Breast epithelium (tissue), 4 donors: ENCODE results near the gene TEAD1. TPM values are rescaled to one million over a fixed set of nuclear protein-coding genes. Genes with fewer than 3 reads are reported as not detected.

Experiments used
- DNase-seq, 2 donors: peaks; one replicate each; pipeline ENCODE4 v3.0.0-alpha.2; 2019; ENCODE audit warnings: low spot score in 2 of 2
- H3K27ac ChIP-seq, 2 donors: fragments of 200-600 bp; sonication (generic) in 1 of 2; one replicate each; pipeline ENCODE4 v1.5.1; 2016 to 2019; ENCODE audit warnings: mild to moderate bottlenecking in 1 of 2
- H3K27me3 ChIP-seq, 2 donors: fragments of 200-600 bp; sonication (generic) in 1 of 2; one replicate each; pipeline versions ENCODE4 v1.5.1 to v1.6.0; 2017 to 2019; ENCODE audit warnings: control low read depth in 1 of 2, mild to moderate bottlenecking in 1 of 2
- H3K36me3 ChIP-seq: fragments of 200-600 bp; one replicate; pipeline ENCODE4 v1.5.1; 2019
- H3K4me1 ChIP-seq, 2 donors: fragments of 200-600 bp; sonication (generic); one replicate each; pipeline ENCODE4 v1.5.1; 2016 to 2019; ENCODE audit warnings: control low read depth in 1 of 2
- H3K4me3 ChIP-seq, 3 donors: fragments of 200-600 bp; sonication (generic); 1 replicate in 2 of 3; 2 replicates in 1 of 3; pipeline ENCODE4 v1.5.1; 2016 to 2019; ENCODE audit warnings: mild to moderate bottlenecking in 3 of 3, moderate library complexity in 2 of 3
- H3K9me3 ChIP-seq, 2 donors: fragments of 200-600 bp; sonication (generic) in 1 of 2; one replicate each; pipeline ENCODE4 v1.5.1; 2016 to 2019; ENCODE audit warnings: control low read depth in 1 of 2
- CTCF ChIP-seq, 3 donors: fragments of 450-650 bp; IDR thresholded peaks; one replicate each; pipeline ENCODE4 v1.5.1; 2016 to 2017; ENCODE audit warnings: antibody characterized with exemption in 3 of 3, mild to moderate bottlenecking in 3 of 3, moderate library complexity in 3 of 3
- POLR2A ChIP-seq: fragments of 450-650 bp; IDR thresholded peaks from one replicate; pipeline ENCODE4 v1.6.1; 2016; ENCODE audit warnings: antibody characterized with exemption, mild to moderate bottlenecking, moderate library complexity
- POLR2AphosphoS5 ChIP-seq, 3 donors: sonication (generic); formaldehyde crosslinking; IDR thresholded peaks; one replicate each; pipeline ENCODE4 v1.6.1; 2017; ENCODE audit warnings: antibody characterized with exemption in 3 of 3
- intact Hi-C: fragments of 100-400 bp; cut with DNase I; formaldehyde crosslinking; loops from one replicate; pipeline ENCODE4 v1.15.1; 2023; ENCODE audit warnings: low total_unique reads
- total RNA-seq, 3 donors: library from RNA; depleted of rRNA; stranded (reverse); fragments of >200 nt; gene quantifications; one replicate each; pipeline ENCODE4 v1.1.0, GENCODE V29; 2016

Gene TEAD1
- total RNA-seq, 3 donors from 2014 or later: 67.8 to 110 (median 80.1) TPM

DNA sequence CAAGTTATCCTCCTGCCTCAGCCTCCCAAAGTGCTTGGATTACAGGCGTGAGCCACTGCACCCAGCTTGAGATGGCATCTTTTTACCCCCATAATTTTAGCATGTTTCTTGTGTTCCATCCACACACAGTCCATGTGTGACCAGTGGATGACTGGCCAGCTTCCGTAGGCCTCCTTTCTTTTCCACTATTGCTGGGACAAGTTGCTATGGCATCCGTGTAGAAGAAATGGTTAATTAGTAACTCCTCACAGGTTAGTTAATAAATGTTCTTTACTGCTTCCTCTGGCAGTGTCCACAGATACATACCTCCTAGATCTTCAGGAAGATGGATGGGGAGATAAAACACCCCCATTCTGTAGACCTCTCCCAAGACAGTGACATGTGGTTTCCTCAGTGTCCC lies 180.6 kb downstream of the TEAD1 start:
- Histone ChIP-seq H3K4me3 (no peak overlapping the region), H3K4me1 (no peaks in the 10 kb centered on the region), H3K36me3 (no peaks in the 10 kb centered on the region), H3K9me3 (no peaks in the 10 kb centered on the region), H3K27ac (no peak overlapping the region), H3K27me3 (no peaks in the 10 kb centered on the region)
- no peak for TF ChIP-seq POLR2AphosphoS5 (IDR thresholded peaks at IDR 0.05)
- no peak for TF ChIP-seq POLR2A
- no peak for TF ChIP-seq CTCF (IDR thresholded peaks at IDR 0.05)
- intact Hi-C loops: no loop called here
- DNase-seq: no peak

GRCh38 chr11:12856338-12856737 lies 182.1 kb downstream of the TEAD1 start:
- no peak overlapping the region for H3K27ac ChIP-seq
- no peaks in the 10 kb centered on the region for H3K9me3 ChIP-seq
- H3K4me3 ChIP-seq: no peak overlapping the region

GRCh38 chr11:12857572-12857971 lies 183.4 kb downstream of the TEAD1 start:
- Histone ChIP-seq H3K27me3 (no peaks in the 10 kb centered on the region), H3K4me3 (no peak overlapping the region), H3K36me3 (no peaks in the 10 kb centered on the region), H3K9me3 (no peaks in the 10 kb centered on the region), H3K27ac (no peak overlapping the region), H3K4me1 (no peaks in the 10 kb centered on the region)
- TF ChIP-seq POLR2AphosphoS5 (IDR thresholded peaks at IDR 0.05): no peak
- no peak for TF ChIP-seq CTCF (IDR thresholded peaks at IDR 0.05)
- no peak for TF ChIP-seq POLR2A
- intact Hi-C loops: no loop called here
- DNase-seq: no peak

More at GRCh38 chr11:12856338-12856737, 182.1 kb downstream of the TEAD1 start:
- Histone ChIP-seq H3K36me3 (no peaks in the 10 kb centered on the region), H3K27me3 (no peaks in the 10 kb centered on the region), H3K4me1 (no peaks in the 10 kb centered on the region)
- intact Hi-C loops: no loop called here
- DNase-seq: no peak
- TF ChIP-seq CTCF (IDR thresholded peaks at IDR 0.05) (no peak), POLR2A (no peak), POLR2AphosphoS5 (IDR thresholded peaks at IDR 0.05) (no peak)

- intact Hi-C loops: no loop called here
- Histone ChIP-seq H3K9me3 (no peaks in the 10 kb centered on the region), H3K36me3 (no peaks in the 10 kb centered on the region), H3K27ac (no peak overlapping the region), H3K27me3 (no peaks in the 10 kb centered on the region), H3K4me1 (no peaks in the 10 kb centered on the region), H3K4me3 (no peak overlapping the region)
- TF ChIP-seq CTCF (IDR thresholded peaks at IDR 0.05) (no peak), POLR2A (no peak), POLR2AphosphoS5 (IDR thresholded peaks at IDR 0.05) (no peak)
- no peak for DNase-seq
These were observed 185.8 kb downstream of the TEAD1 start for GRCh38 chr11:12859872-12860657.

DNA sequence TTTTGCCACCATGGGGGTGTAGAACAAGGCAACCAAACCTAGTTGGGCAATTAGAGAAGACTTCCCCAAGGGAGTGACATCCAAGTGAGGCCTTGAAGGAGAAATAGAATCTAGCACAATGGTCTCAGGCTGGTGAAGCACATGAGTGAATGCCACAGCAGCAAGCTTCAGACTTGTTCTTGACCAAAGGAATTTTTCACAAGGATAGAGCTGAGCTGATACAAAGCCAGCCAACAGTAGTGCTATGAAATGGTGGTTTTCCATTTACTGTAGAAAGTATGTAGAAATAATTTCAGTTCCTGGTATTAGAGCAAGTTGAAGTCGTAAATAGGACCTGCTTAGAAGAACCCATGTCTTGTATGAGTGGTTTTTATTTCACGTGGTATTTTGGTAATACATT lies 186.6 kb downstream of the TEAD1 start:
- no peaks in the 10 kb centered on the region for H3K9me3 ChIP-seq

More for the DNA sequence above, 186.6 kb downstream of the TEAD1 start:
- TF ChIP-seq POLR2AphosphoS5 (IDR thresholded peaks at IDR 0.05): no peak
- TF ChIP-seq POLR2A: no peak
- TF ChIP-seq CTCF (IDR thresholded peaks at IDR 0.05): no peak
- no peak for DNase-seq
- H3K27me3 ChIP-seq: no peaks in the 10 kb centered on the region
- no peaks in the 10 kb centered on the region for H3K4me1 ChIP-seq
- intact Hi-C loops: no loop called here
- no peaks in the 10 kb centered on the region for H3K36me3 ChIP-seq
- H3K27ac ChIP-seq: no peak overlapping the region
- H3K4me3 ChIP-seq: no peak overlapping the region
